Hepatocyte (in vitro differentiated cells): ENCODE results near the gene TNFSF4.

Experiments
- EZH2 ChIP-seq: fragments of 200-600 bp; sonication (generic); IDR thresholded peaks from 2 replicates; pipeline ENCODE4 v1.6.1; 2016; ENCODE audit warnings: antibody characterized with exemption, mild to moderate bottlenecking, borderline replicate concordance
- EZH2phosphoT487 ChIP-seq: fragments of 200-600 bp; sonication (generic); IDR thresholded peaks from one replicate; pipeline ENCODE4 v1.6.1; 2018; ENCODE audit warnings: antibody characterized with exemption, mild to moderate bottlenecking, low read depth, moderate library complexity; ENCODE audit not compliant: unreplicated experiment, severe bottlenecking
- TF ChIP-seq, protein P1 (sequence below): fragments of 200-600 bp; sonication (generic); IDR thresholded peaks from 2 replicates; pipeline ENCODE4 v1.5.1; 2016; ENCODE audit warnings: antibody characterized with exemption, mild to moderate bottlenecking; ENCODE audit not compliant: poor library complexity

DNA sequence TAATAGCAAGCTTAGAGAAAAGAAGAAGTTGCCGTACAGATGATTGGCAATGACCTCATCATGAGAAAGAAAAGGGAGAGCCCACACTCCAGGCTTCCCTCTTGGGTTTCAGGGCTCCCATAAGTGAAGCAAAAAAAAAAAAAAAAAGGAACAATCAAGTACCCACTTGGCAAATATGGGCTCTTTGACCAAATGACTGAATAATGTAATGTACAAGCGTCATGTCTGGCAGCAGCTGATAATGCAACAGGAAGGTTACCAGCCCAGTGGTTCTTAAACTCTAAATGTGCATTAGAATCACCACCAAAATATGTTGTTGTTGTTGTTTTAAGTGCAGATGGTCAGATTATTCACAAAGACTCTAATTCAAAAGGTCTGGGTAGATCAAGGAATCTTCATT lies 13.5 kb downstream of the TNFSF4 start:
- TF ChIP-seq, protein P1, sequence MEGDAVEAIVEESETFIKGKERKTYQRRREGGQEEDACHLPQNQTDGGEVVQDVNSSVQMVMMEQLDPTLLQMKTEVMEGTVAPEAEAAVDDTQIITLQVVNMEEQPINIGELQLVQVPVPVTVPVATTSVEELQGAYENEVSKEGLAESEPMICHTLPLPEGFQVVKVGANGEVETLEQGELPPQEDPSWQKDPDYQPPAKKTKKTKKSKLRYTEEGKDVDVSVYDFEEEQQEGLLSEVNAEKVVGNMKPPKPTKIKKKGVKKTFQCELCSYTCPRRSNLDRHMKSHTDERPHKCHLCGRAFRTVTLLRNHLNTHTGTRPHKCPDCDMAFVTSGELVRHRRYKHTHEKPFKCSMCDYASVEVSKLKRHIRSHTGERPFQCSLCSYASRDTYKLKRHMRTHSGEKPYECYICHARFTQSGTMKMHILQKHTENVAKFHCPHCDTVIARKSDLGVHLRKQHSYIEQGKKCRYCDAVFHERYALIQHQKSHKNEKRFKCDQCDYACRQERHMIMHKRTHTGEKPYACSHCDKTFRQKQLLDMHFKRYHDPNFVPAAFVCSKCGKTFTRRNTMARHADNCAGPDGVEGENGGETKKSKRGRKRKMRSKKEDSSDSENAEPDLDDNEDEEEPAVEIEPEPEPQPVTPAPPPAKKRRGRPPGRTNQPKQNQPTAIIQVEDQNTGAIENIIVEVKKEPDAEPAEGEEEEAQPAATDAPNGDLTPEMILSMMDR = no peak
- TF ChIP-seq EZH2 (no peak), EZH2phosphoT487 (no peak)
